HG03139 (cell line): ENCODE results near the gene ST3GAL4.
A peak's percentile ranks its signal among the peaks of the same experiment; 100 is the strongest.
"Not testable (repeated sequence)": the region's sequence is repeated elsewhere in the genome, so short reads cannot be mapped to it uniquely, and the experiment has no call there.

ENCODE experiments used
- ATAC-seq: cut with Tn5 transposase; IDR thresholded peaks from one replicate; pipeline ENCODE4 v1.9.1; 2021; ENCODE audit not compliant: unreplicated experiment

The ST3GAL4 gene

GRCh38 chr11:126384449-126385070 lies 29.1 kb downstream of the ST3GAL4 start:
- no peak for ATAC-seq

GRCh38 chr11:126385991-126386728 lies 30.7 kb downstream of the ST3GAL4 start:
- no peak for ATAC-seq

GRCh38 chr11:126386729-126387071 lies 31.2 kb downstream of the ST3GAL4 start:
- not testable (repeated sequence) for ATAC-seq

- ATAC-seq, result no peak
Observed at GRCh38 chr11:126387857-126388256, 32.4 kb downstream of the ST3GAL4 start.

- ATAC-seq, result no peak
Observed at GRCh38 chr11:126390272-126390867, 34.9 kb downstream of the ST3GAL4 start.

GRCh38 chr11:126391286-126391954 lies 35.9 kb downstream of the ST3GAL4 start:
- no peak for ATAC-seq

- ATAC-seq, result peak; percentile 86
Observed at GRCh38 chr11:126391970-126392632, 36.6 kb downstream of the ST3GAL4 start.

GRCh38 chr11:126392633-126393013 lies 37.1 kb downstream of the ST3GAL4 start:
- ATAC-seq, result no peak

- ATAC-seq, result no peak
Observed at GRCh38 chr11:126393143-126393542, 37.7 kb downstream of the ST3GAL4 start.

- ATAC-seq, result no peak
Observed at GRCh38 chr11:126394036-126394435, 38.5 kb downstream of the ST3GAL4 start.

- ATAC-seq, result not testable (repeated sequence)
Observed at GRCh38 chr11:126394634-126395072, 39.2 kb downstream of the ST3GAL4 start.

- ATAC-seq, result not testable (repeated sequence)
Observed at GRCh38 chr11:126395784-126396183, 40.3 kb downstream of the ST3GAL4 start.

- not testable (repeated sequence) for ATAC-seq
Observed at GRCh38 chr11:126396266-126396665, 40.8 kb downstream of the ST3GAL4 start.

GRCh38 chr11:126396965-126397364 lies 41.5 kb downstream of the ST3GAL4 start:
- no peak for ATAC-seq

- no peak for ATAC-seq
Observed at GRCh38 chr11:126398296-126398695, 42.8 kb downstream of the ST3GAL4 start.

- ATAC-seq, result no peak
Observed at GRCh38 chr11:126398721-126399120, 43.2 kb downstream of the ST3GAL4 start.

- no peak for ATAC-seq
Observed at GRCh38 chr11:126400019-126400418, 44.5 kb downstream of the ST3GAL4 start.

GRCh38 chr11:126400479-126400878 lies 45.0 kb downstream of the ST3GAL4 start:
- ATAC-seq, result no peak

GRCh38 chr11:126403022-126403581 lies 47.6 kb downstream of the ST3GAL4 start:
- no peak for ATAC-seq

GRCh38 chr11:126403658-126404057 lies 48.2 kb downstream of the ST3GAL4 start:
- ATAC-seq, result peak; percentile 89

- no peak for ATAC-seq
Observed at GRCh38 chr11:126404367-126404766, 48.9 kb downstream of the ST3GAL4 start.
